ENCODE data around the gene ABCA13.
"Not testable (repeated sequence)": the region's sequence is repeated elsewhere in the genome, so short reads cannot be mapped to it uniquely, and the experiment has no call there.

The ABCA13 gene

GRCh38 chr7:48171202-48171601 lies at the start of gene ABCA13:
ABCA13 (plus strand) TSS chr7:48171458; CDS start chr7:48171484, 26 bp downstream.
- no peak for DNase-seq

GRCh38 chr7:48126037-48126436 lies 45.2 kb upstream of the ABCA13 start:
- DNase-seq, result no peak

GRCh38 chr7:48130658-48131108 lies 40.6 kb upstream of the ABCA13 start:
- DNase-seq, result no peak

- DNase-seq, result no peak
These were observed 38.5 kb upstream of the ABCA13 start for GRCh38 chr7:48132792-48133191.

GRCh38 chr7:48139459-48139858 lies 31.8 kb upstream of the ABCA13 start:
- peak; percentile 58 for DNase-seq

GRCh38 chr7:48140001-48140681 lies 31.1 kb upstream of the ABCA13 start:
- DNase-seq, result peak; percentile 76

GRCh38 chr7:48141521-48141920 lies 29.7 kb upstream of the ABCA13 start:
- no peak for DNase-seq

- DNase-seq, result peak; percentile 70
These were observed 26.9 kb upstream of the ABCA13 start for GRCh38 chr7:48144291-48144768.

- no peak for DNase-seq
These were observed 24.1 kb upstream of the ABCA13 start for GRCh38 chr7:48147078-48147591.

- not testable (repeated sequence) for DNase-seq
These were observed 23.6 kb upstream of the ABCA13 start for GRCh38 chr7:48147690-48148089.

- peak; percentile 10 for DNase-seq
These were observed 22.9 kb upstream of the ABCA13 start for GRCh38 chr7:48148311-48148710.

- DNase-seq, result no peak
These were observed 22.2 kb upstream of the ABCA13 start for GRCh38 chr7:48149058-48149457.

GRCh38 chr7:48150086-48150485 lies 21.2 kb upstream of the ABCA13 start:
- no peak for DNase-seq

- peak; percentile 79 for DNase-seq
These were observed 16.4 kb upstream of the ABCA13 start for GRCh38 chr7:48154792-48155413.

- no peak for DNase-seq
These were observed 12.9 kb upstream of the ABCA13 start for GRCh38 chr7:48158404-48158803.

- DNase-seq, result no peak
These were observed 9.7 kb upstream of the ABCA13 start for GRCh38 chr7:48161407-48162125.

GRCh38 chr7:48165157-48165556 lies 6.1 kb upstream of the ABCA13 start:
- no peak for DNase-seq

GRCh38 chr7:48168159-48168558 lies 3.1 kb upstream of the ABCA13 start:
- DNase-seq, result peak; percentile 56

GRCh38 chr7:48170506-48170905 lies 752 bp upstream of the ABCA13 start:
- no peak for DNase-seq

GRCh38 chr7:48173313-48173712 lies 2.1 kb downstream of the ABCA13 start:
- DNase-seq, result peak; percentile 28

GRCh38 chr7:48173756-48174382 lies 2.6 kb downstream of the ABCA13 start:
- DNase-seq, result peak; percentile 32

- DNase-seq, result no peak
These were observed 3.8 kb downstream of the ABCA13 start for GRCh38 chr7:48175019-48175418.

- DNase-seq, result no peak
These were observed 5.2 kb downstream of the ABCA13 start for GRCh38 chr7:48176356-48176893.

Measured in DMS53 (cell line).